NCI-H1436 (cell line): ENCODE results near the gene LTBP4.

ENCODE experiments used
- DNase-seq: peaks from one replicate; lab custom pipeline; 2025; lab: John Stamatoyannopoulos, UW

Gene LTBP4

GRCh38 chr19:40596608-40597328 lies 4.4 kb upstream of the LTBP4 start:
- DNase-seq, result no peak

- no peak for DNase-seq
Measured at GRCh38 chr19:40597329-40597838, 3.8 kb upstream of the LTBP4 start.

DNA sequence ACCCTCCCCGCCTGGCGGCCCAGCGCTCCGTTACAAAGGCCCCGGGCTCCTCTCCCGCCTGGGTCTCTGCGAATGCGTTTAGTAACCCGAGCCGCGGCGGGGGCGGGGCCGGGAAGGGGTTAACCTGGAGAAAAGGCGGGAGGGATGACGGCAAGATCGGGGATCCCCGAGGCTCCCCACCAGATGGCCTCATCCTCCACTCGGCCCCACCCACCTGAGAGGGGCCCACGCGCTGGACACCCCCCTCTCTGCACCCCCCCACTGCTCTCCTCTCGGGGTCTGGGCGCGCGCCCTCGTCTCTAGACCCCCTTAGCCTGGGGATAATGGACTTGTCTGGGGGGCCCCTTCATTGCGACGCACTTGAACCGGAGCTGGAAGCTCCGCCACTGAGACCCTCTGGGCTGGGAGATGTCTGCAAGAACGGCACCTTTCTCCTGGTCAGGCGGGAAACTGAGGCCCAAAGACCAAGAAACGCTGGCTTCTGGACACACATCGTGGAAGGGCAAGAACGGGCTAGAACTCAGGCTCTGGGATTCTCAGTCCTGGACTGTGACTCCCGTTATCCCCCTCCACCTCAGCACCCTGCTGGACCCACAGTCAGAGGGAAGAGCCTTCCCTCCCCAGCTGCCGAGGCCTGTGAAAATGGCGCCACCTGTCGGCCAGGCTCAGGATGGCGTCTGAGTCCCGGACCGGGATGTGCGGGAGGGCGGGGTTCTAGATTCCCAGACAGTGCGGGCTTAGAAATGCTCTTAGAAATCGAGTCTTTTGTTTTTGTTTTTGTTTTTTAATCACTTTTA lies 2.9 kb upstream of the LTBP4 start:
- DNase-seq, result peak; percentile 82

GRCh38 chr19:40598918-40599307 lies 2.3 kb upstream of the LTBP4 start:
- no peak for DNase-seq

DNA sequence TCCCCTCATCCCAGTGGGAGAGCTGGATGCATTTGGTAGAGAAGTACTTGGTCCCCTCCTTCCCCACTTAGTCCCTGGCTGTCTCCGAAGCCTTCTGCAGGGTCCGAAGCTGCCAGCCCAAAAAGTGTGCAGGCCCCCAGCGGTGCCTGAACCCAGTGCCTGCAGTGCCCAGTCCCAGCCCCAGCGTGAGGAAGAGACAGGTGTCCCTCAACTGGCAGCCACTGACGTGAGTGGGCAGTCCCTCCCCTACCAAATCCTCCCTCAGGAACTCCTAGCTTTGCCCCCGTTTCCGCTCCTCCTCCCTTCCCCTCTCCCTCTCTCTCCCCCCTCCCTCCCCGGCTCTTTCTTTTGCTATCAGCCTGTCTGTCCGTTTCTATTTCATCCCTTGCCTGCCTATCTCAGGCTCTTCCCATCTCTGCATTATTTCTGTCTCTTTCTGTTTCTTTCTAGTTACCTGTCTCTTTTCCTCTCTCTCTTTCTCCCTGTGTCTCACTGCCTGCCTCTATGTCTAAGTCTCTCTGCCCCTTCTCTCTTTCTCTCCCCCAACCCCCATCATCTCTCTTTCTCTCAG lies 1.8 kb upstream of the LTBP4 start:
- no peak for DNase-seq

DNA sequence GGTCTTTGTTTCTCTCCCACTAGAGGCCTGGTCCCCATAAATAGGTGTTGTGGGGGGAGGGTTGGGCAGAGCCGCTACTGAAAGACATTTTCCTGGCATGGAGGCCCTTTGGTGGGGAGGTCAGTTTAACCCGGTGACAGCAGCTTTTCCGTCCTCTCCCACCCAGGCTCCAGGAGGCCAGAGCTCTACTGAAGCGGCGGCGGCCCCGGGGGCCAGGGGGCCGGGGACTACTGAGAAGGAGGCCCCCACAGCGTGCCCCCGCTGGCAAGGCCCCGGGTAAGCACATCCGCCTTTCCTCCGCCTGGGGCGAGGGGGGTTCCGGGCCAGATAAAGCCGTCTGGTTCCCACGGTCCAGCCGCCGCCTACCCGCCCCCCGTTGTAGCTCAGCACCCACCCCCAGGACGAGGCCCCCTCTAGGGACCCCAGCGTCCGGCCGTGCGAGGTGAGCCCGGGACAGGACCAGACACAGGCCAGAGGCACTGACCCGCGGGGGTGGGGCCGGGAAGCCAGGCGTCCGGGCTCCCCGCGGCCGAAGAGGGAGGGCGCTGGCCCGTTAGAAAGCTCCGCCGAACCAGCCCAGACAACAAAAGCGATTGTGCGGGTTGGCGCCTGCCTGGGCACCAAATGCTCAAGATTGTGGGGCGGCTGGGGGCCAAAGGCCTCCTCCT lies 1.1 kb upstream of the LTBP4 start:
- DNase-seq, result no peak

- DNase-seq, result no peak
Measured at GRCh38 chr19:40600570-40601133, 517 bp upstream of the LTBP4 start.

DNA sequence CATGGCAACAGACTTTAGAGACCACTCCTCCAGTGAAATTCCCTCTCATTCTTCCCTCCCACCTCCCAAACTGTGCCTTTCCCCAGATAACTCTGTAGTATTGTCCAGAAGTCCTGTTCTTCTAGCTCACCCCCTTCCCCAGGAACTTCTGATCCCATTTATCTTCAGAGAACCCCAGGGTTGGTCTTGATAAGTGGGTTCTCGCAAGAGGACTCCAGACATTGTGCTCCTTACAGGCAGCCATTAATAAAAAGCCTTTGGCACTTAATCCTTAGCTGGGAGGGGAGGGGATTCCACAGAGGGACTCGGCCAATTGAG lies 1.9 kb downstream of the LTBP4 start:
- DNase-seq, result no peak

- DNase-seq, result peak; percentile 96
Measured at GRCh38 chr19:40603389-40604170, 2.4 kb downstream of the LTBP4 start.

DNA sequence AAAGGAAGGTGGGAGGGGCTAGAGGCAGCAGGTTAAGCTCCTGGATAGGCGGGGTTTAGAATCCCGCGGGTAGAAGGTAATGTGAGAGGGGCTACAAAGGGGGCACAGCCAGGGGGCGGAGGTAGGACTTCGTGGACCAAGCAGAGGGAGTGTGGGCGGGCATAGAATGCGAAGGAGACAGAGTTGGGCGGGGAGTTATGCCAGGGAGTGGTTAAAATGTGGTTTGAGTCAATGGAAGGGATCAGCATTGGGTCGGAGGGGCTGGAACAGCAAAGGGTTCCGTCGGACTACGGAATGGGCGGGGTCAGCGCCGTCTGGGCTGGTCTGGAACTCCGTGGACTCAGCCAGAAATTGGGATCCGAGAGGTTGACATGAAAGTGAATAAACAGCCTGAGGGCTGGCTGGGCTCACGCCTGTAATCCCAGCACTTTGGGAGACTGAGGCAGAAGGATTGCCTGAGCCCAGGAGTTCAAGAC lies 3.0 kb downstream of the LTBP4 start:
- DNase-seq, result no peak

- no peak for DNase-seq
Measured at GRCh38 chr19:40604647-40605215, 3.6 kb downstream of the LTBP4 start.

DNA sequence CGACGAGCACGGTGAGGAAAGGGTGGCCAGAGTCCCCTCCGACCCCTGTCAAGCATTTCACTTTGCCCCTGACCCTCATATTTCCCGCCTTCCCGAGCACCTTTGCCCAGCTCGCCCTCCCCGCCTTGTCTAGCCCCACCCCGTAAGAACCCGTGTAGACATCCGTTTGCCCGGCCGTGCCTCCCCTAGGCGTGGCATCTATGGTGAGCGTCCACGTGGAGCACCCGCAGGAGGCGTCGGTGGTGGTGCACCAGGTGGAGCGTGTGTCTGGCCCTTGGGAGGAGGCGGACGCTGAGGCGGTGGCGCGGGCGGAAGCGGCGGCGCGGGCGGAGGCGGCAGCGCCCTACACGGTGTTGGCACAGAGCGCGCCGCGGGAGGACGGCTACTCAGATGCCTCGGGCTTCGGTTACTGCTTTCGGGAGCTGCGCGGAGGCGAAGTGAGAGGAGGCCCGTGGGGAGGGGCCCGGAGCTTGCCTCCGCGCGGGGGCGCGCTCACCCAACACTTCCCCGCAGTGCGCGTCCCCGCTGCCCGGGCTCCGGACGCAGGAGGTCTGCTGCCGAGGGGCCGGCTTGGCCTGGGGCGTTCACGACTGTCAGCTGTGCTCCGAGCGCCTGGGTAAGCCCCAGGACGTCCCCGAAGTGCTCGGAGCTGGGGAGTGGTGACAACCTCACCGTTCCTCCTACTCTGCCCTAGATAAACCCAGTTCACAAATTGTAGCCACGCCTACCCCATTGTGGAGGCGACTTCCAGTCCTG lies 4.2 kb downstream of the LTBP4 start:
- peak; percentile 33 for DNase-seq

- DNase-seq, result no peak
Measured at GRCh38 chr19:40607311-40608239, 6.4 kb downstream of the LTBP4 start.

GRCh38 chr19:40608240-40608621 lies 7.1 kb downstream of the LTBP4 start:
- DNase-seq, result no peak

DNA sequence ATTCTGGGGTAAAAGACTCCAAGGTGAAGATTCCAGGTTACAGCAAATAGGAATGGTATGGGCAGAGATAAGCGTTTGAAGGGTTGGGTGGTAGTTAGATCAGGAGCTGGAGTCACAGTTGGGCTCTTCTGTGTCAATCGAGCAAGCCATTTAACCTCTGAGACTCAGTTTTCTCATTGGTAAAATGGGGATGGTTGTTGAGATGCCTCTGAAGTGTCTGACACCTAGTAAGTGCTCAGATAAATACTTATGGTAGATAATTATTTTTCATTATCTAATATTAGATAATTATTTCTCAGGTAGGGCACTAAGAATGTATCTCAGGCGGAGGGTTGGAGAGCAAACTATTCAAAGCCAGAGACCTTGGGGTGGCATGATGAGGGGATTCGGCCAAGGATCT lies 7.8 kb downstream of the LTBP4 start:
- no peak for DNase-seq

GRCh38 chr19:40609561-40610395 lies 8.6 kb downstream of the LTBP4 start:
- peak; percentile 80 for DNase-seq

DNA sequence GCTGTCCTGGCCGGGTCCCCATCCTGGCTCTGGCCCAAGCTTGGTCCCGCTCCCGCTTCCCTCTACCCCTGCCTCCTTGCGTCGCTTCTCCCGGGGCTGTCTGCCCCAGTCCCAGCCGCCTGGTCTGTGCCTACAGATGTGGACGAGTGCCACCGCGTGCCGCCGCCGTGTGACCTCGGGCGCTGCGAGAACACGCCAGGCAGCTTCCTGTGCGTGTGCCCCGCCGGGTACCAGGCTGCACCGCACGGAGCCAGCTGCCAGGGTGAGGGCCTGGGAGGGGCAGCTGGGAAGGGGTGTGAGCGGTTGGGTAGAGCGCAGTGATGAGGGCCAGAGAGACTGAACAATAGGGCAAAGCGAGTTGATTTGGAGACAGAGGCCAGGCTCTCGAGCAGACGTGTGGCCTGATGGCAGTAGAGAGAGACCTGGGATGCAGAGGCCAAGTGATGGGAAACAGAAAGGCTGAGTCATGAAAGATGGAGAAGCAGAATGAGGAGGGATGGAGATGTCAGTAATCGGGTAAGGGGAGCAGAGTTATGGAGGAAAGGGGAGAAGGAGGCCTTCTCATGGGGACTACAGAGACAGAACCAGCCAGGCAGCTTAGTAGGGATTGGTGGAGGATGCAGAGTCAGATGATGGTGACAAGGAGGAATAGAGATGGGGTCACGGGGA lies 9.4 kb downstream of the LTBP4 start:
- peak; percentile 36 for DNase-seq

GRCh38 chr19:40611096-40611495 lies 9.9 kb downstream of the LTBP4 start:
- no peak for DNase-seq
